GM18517 (cell line): ENCODE data around the gene CCDC185.
"Not testable (repeated sequence)": the region's sequence is repeated elsewhere in the genome, so short reads cannot be mapped to it uniquely, and the experiment has no call there.

Experiments
- ATAC-seq: cut with Tn5 transposase; IDR thresholded peaks from one replicate; pipeline ENCODE4 v1.9.1; 2021; ENCODE audit warnings: mild to moderate bottlenecking, moderate library complexity; ENCODE audit not compliant: unreplicated experiment

The CCDC185 gene

DNA sequence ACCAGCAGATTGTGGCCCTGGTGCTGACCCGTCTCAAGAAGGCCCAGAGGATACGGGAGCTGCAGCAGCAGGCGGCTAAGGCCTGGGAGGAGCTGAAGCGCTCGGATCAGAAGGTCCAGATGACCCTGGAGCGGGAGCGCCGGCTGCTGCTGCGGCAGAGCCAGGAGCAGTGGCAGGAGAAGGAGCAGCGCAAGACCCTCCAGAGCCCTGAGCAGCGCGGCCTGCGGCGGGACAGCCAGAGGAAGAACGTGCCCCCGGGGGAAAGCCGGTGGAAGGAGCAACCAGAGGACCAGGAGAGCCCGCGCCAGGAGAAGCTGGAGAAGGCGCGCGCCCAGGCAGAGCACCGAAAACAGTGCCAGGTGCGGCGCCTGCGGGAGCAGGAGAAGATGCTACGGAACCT lies 1.0 kb downstream of the CCDC185 start:
- no peak for ATAC-seq

DNA sequence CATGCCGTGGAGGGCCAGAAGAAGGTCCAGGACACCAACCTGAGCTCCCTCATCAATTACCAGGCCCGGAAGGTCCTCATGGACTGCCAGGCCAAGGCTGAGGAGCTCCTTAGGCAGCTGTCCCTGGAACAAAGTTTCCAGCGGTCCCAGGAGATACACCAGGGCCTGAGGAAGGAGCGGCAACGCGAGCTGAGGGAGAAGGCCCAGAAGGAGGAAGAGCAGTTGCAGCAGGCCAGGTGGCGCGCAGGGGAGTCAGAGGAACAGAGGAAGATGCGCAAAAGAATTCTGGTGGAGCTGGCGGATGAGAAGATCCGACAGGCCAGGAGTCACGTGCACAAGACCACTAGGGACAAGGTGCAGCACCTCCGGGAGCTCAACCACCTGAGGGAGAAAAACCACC lies 1.5 kb downstream of the CCDC185 start:
- no peak for ATAC-seq

DNA sequence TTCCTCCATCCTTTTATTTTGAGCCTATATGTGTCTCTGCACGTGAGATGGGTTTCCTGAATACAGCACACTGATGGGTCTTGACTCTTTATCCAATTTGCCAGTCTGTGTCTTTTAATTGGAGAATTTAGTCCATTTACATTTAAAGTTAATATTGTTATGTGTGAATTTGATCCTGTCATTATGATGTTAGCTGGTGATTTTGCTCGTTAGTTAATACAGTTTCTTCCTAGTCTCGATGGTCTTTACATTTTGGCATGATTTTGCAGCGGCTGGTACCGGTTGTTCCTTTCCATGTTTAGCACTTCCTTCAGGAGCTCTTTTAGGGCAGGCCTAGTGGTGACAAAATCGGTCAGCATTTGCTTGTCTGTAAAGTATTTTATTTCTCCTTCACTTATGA lies 6.2 kb downstream of the CCDC185 start:
- not testable (repeated sequence) for ATAC-seq

DNA sequence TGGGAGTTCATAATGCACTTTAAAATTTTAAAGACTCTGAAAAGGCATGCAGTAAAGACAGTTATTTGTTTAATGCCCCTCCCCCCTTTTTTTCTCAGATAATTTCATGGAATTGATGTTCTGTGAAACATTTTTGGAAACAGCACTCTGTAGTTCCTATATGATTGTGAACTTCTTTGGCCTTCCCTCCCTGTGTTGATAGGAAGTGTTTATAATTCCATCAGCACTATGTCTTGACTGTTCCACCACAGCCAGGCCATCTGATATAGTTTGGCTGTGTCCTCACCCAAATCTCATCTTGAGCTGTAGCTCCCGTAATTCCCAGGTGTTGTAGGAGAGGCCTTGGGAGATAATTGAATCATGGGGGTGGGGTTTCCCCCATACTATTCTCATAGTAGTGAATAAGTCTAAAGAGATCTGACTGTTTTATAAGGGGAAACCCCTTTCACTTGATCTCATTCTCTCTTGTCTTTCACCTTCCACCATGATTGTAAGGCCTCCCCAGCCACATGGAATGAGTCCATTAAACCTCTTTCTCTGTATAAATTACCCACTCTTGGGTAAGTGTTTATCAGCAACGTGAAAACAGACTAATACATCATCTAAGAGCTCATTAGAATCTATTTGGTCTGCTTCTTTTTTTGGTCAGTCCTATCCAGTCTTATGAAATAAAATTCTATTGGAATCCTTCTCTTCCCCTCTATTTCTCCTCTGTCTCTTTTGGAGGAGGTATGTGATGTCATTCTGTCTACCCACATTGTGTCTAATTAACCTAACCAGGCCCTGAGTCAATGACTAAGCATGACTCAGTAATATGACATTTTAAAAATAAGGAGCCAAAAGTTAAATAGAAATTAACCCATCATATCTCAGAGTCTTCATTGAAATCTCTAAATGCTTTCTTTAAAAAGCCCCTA lies 8.9 kb downstream of the CCDC185 start:
- ATAC-seq, result no peak

DNA sequence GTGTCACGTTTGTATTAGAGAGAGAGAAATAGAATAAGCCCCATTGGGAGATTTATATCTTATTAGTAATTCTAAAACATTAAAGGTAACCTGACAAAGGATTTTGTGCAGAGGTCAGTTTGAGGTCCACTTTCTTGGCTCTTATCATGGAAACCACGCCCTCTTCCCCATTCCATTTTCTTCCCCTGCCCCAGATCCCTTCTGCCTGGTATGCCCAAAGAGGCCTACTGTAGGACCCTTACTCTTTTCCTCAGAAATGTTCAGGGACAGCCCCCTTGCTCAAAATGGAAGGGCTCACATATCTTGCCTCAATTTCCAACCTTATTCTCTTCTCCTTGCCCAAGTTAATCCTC lies 9.6 kb downstream of the CCDC185 start:
- no peak for ATAC-seq

DNA sequence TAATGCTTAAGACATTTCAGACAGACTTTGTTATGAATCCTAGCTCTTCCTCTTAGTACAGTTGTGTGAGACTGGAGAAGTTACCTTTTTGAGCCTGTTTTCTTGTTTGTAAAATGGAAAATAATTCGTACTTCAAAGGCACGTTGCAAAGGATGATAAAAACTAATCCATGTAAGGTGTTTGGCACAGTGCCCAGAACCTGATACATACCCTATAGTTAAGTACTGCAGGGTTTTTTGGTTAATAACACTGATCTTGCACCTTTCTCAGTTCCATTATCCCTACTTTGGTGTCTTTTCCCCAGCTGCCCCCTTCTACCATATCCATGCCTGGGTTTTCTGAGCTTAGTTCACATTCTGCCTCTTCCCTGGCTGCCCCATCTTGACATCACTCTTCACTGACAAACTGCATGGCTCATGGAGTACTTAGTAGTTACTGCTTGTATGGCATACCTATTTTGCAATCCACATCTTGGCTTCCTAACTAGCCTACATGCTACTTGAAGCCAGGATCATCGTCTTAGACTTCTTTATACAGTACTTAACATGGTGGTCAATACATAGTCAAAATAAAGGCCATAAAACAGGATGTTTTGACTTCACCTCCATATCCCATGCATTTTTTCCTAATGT lies 10.1 kb downstream of the CCDC185 start:
- no peak for ATAC-seq

DNA sequence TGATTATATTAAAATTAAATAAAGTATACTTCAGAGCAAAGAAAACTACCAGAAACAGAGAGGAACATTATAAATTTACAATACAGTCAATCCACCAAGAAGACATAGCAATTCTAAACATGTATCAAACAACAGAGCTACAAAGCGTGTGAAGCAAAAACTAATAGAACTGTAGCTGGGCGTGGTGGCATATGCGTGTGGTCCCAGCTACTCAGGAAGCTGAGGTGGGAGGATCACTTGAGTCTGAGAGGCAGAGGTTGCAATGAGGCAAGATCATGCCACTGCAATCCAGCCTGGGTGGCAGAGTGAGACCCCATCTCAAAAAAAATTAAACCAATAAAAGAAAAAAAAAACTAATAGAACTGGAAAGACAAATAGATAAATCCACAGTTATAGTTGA lies 12.3 kb downstream of the CCDC185 start:
- no peak for ATAC-seq

DNA sequence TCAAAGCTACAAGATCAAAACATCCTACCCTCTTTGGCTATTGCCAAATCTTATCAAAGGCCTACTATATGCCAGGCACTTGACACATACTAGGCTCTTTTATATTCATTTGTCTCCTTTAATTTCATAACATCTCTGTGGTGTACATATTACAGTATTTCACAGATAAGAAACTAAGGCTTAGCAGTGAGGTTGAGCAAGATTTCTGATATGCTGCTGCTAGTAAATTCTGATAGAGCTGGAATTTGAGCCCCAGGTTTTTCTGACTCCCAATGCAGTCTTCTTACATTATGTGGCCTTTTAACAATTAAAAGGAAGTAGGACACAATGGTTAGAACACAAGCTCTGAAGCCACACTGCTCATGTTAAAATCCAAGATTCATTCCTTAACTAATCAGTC lies 16.8 kb downstream of the CCDC185 start:
- no peak for ATAC-seq

DNA sequence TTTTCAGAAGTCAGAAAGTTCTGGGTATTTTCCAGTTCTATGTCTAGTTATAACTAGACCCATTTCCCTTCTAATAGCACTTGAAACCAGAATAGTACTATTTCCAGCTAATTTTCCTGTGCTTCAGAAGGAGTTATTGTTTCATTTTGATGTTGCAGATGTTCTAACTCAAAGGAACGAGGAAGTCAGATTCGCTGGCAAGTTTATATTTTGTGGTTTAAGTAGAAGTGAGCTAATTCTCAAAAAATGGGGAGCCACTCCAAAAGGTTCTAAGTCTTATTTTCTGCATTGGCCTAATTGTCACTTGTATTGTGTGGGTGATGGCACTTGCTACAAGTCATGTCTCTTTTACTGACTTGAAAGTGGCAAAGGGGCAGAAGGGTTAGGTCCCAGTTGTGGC lies 18.1 kb downstream of the CCDC185 start:
- ATAC-seq, result no peak

DNA sequence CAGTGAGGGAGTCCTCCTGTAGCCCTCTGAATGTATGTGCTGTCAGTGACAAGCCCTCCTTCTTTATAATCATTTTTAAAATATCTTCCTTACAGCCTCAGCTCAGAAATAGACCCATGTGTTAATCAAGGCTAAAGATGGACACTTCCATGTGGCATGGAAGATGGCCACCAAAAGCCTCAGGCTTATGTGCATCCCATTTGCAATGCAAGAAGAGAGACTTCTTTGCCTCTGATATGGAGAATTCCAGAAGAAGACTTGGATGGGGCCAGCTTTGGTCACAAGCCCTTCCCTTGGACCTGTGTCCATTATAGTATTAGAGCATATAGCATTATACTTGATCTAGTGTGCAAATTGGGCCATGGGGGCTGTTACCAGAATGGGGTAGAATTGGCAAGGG lies 18.5 kb downstream of the CCDC185 start:
- ATAC-seq, result no peak

DNA sequence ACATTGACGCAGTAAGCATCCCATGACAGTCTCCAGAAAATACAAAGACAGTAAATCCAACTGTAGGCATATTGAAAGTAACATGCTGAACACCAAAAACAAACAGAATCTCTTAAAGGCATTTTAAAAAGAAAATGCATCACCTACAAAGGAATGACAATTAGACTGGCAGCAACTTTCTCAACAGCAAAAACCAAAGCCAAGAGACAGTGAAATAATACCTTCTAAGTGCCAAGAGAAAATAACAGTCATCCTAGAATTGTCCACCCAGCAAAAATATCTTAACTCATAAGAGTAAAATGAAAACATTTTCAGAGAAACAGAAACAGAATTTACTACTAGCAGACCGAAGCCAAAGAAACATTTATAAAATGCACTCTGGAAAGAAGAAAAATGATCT lies 20.0 kb downstream of the CCDC185 start:
- no peak for ATAC-seq

DNA sequence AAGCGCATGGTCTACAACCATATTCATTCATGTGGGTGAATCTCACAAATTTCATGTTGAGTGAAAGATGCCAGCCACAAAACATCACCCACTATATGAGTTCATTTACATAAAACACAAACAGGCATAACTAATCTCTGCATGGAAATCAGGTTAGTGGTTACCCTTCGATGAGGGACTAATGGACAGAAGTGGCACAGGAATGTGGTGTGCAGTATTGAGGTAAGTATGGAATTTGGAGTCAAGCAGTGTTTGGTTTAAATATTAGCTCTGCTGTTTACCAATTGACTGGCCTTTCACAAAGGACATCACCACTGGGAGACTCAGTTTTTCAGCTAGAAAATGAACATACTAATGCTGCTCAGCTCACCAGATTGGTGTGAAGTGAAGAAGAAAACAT lies 24.2 kb downstream of the CCDC185 start:
- no peak for ATAC-seq

DNA sequence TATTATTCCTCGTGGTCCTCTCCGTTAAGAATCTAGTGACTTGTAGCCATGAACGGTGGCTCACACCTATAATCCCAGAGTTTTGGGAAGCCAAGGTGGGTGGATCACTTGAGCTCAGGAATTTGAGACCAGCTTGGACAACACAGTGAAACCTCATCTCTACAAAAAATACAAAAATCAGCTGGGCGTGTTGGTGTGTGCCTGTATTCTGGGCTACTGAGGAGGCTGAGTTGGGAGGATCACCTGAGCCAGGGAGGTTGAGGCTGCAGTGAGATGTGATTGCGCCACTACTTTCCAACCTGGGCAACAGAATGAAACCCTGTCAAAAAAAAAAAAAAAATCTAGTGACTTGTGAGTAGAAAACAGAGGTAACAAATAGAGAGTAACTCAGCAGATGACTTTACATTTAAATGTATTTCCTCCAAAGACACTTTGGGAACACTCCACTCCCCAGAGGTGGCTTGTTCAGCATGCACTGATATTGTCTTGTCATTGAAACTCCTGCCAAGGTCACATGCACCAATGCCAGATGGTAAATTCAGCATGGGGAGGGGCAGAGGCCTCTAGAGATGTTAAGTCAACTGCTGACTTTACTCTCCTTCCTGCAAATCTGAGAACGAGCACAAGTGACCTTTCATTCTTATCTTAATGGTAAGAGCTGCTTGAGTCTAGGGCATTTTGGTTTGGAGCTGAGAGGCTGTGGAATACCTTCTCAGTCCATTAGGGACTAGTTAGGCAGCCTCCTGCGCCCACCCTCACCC lies 24.9 kb downstream of the CCDC185 start:
- no peak for ATAC-seq

DNA sequence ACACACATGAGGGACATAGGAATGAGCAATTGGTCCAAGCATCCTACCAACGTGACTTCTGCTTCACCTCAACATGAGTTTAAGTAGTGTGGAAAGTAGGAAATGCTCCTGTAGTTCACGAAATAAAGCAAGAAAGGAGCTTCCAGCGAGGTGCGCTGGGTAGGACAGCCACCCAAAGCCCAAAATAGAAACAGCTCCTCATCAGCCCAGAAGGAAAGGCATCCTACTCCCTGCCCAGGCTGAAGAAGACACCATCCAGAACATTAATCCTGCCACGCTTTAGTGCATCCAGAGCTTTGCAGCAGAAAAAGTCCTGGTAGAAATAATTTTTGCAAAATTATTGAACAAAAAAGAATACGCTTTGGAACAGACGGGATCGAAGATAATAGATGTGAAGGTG lies 25.9 kb downstream of the CCDC185 start:
- no peak for ATAC-seq

DNA sequence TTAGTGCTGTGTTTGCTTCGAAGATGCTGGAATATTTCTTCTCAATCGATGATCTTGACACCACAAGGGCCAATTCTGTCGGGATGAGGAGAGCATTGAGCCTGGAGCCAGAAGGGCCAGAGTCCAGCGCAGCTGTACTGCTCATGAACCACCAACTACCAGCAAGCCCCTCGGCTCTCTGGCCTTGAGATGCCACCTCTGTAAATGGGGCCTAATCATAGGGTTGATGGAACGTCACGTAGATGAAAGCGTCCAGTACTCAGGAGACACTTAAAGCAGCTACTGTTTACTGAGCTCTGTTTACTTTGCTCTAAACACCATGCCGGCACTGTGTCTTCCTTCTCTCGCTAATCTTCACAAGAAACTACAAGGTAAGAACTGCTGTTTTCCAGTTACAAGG lies 26.3 kb downstream of the CCDC185 start:
- no peak for ATAC-seq

DNA sequence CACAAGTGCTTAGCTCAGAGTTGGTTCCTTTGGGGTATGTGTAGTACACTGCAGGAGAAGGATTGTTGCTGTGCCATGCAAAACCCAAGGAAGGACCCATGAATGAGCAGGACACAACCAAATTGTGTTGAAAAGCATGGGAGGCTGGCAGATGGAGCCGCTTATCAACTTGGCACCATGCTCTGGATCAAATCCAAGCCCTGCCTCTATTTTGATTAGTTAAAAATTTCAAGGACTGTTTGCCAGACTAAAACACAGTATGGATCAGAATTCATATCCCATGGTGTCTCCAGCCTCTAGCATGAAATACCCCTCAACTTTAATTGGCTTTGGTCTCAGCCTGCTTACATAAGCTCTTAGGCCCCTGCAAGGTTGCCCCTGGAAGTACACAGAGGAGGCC lies 27.8 kb downstream of the CCDC185 start:
- ATAC-seq, result no peak

DNA sequence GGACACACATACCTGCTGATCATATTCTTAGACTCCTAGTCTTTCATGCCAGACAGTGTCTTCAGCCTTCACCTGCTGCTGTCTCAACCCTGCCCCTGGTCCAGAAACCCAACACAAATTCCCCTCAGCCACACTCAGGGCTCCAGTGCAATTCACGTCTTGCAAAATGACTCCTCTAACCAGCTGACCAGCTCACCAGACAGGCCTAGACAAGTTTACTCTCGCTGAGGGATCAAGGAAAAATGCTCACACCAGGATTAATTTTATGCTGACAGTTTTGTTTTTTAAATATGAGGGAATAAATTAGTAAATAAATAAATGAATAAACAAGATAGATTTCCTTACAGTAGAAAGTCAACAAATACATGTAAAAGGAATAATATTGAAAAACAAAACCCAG lies 28.5 kb downstream of the CCDC185 start:
- ATAC-seq, result no peak

DNA sequence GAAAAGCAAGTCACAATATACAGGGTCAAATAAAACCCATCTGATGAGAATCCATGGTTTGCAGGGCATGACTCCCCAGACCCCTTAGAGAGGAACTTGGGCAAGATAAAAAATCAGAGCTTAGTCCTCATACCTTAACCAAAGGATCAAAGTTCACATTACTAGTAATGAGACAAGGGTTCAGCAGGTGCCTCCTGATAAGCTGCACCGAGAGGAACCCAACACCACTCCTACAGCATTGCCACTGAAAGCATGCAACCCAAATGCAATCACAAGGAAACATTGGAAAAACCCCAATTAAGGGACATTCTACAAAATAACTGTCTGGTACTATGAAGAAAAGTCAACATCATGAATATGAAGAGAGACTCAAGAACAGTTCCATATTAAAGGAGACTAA lies 29.7 kb downstream of the CCDC185 start:
- no peak for ATAC-seq

DNA sequence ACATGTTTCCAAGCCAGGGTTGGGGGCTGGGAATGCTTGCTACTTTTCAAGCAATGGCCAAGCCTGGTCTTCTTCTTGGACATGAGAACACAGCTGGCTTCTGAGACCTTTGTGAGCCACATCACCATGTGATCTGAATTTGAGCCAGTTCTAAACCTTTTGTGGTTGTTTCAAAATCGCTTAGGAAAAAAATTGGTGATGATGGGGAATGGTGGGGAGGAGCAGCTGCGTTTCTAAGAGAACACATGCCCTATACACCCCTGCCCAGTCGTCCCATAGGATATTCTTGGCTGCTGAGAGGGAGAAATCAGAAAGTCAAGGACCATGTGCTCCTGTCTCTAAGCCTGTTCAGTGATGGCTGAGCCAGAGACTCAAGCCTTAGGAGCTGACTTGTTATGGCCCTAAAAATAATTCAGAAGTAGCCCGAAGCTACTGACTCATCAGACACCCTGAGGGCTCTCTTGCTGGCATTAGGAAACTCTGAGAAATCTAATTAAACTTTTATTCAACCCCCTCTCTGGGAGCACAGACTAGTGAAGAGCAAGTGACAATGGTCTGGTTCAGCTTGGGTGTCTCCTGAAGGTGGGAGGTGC lies 30.5 kb downstream of the CCDC185 start:
- ATAC-seq, result no peak

DNA sequence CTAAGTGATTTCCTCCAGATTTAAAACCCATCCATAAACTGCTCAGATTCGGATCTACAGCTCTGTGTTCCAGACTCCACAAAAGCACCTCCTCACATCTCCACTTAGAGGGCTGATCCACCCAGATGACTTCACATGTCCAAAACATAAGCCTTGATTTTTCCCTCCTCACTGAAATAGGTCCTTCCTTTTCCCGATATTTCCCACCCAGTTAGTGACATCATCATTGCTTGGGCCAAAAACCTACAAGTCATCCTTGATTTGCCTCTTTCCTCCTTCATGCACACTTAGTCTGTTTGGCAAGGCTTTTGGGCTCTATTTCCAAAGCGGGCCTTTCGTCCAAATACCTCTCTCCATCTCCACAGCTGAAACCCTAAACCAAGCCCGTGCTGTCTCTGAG lies 32.3 kb downstream of the CCDC185 start:
- ATAC-seq, result no peak

DNA sequence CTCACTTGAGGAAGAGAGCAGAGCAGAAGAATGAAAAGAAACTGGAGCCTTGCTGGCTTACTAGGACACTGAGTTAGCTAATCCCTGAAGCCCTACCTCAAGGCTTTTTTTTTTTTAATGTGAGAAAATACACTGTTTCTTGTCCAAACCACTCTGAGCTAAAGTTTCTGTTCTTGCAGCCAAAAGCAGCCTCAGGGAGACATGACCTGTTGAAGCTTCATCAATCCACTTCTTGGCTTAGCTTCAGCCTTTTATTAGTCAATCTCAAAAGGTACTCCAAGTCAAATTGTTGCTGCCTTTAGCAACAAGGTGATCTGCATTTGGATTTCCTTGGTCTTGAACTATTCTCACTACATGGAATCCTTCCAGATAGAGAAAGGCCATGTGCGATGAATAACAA lies 33.7 kb downstream of the CCDC185 start:
- ATAC-seq, result no peak

DNA sequence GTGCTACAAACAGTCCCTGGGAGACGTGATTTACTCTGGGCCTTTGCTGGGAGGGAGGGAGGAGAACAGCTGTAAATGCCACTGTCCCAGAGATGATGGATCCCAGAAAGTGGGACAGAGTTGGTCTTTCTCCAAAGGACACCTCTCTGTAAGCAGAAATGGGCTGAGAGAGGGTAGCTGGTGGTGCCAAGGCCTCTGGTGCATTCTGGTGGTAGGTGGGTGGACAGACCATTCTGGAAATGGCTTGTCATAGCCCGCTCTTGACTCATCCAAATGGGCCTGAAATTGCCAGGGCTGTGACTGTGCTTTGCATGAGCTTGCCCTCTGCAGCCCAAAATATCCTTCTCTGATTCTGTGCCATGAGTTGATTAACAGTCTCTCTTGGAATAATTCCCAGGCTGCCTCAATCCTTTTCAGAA lies 36.1 kb downstream of the CCDC185 start:
- no peak for ATAC-seq
